ENCODE measurements around the gene TFB1M. TPM values are rescaled to one million over a fixed set of nuclear protein-coding genes. Genes with fewer than 3 reads are reported as not detected.

The TFB1M gene
- total RNA-seq, 1 donor from 2014 or later = 7.6 TPM

- intact Hi-C loops (cut with DNase I) = no loop called here
- H3K4me3 ChIP-seq = no peak overlapping the region
- no peaks in the 10 kb centered on the region for H3K27me3 ChIP-seq
- no peaks in the 10 kb centered on the region for H3K9me3 ChIP-seq
- DNase-seq (ENCODE audit: extremely low spot score in 2 of 2) = no peak
- no peak overlapping the region for H3K27ac ChIP-seq
- no peak for TF ChIP-seq CTCF (IDR thresholded peaks at IDR 0.05)
- no peak for TF ChIP-seq POLR2A (IDR thresholded peaks at IDR 0.05)
- TF ChIP-seq POLR2AphosphoS5 (IDR thresholded peaks at IDR 0.05; ENCODE audit: insufficient read depth in 1 of 2, low read depth in 1 of 2) = no peak
- H3K36me3 ChIP-seq = no peaks in the 10 kb centered on the region
- H3K4me1 ChIP-seq = no peaks in the 10 kb centered on the region
Observed at GRCh38 chr6:155240905-155241600, 73.2 kb downstream of the TFB1M start.

GRCh38 chr6:155237613-155238012, 76.7 kb downstream of the TFB1M start:
- Histone ChIP-seq H3K4me1 (no peaks in the 10 kb centered on the region), H3K4me3 (no peak overlapping the region), H3K9me3 (no peaks in the 10 kb centered on the region), H3K36me3 (no peaks in the 10 kb centered on the region), H3K27ac (no peak overlapping the region), H3K27me3 (no peaks in the 10 kb centered on the region)
- intact Hi-C loops (cut with DNase I) = no loop called here
- DNase-seq (ENCODE audit: extremely low spot score in 2 of 2) = no peak
- TF ChIP-seq CTCF (IDR thresholded peaks at IDR 0.05) (no peak), POLR2A (IDR thresholded peaks at IDR 0.05) (no peak), POLR2AphosphoS5 (IDR thresholded peaks at IDR 0.05; ENCODE audit: insufficient read depth in 1 of 2, low read depth in 1 of 2) (no peak)

- no peaks in the 10 kb centered on the region for H3K36me3 ChIP-seq
- TF ChIP-seq CTCF (IDR thresholded peaks at IDR 0.05) (no peak), POLR2AphosphoS5 (IDR thresholded peaks at IDR 0.05; ENCODE audit: insufficient read depth in 1 of 2, low read depth in 1 of 2) (no peak), POLR2A (IDR thresholded peaks at IDR 0.05) (no peak)
- no peaks in the 10 kb centered on the region for H3K9me3 ChIP-seq
- H3K27me3 ChIP-seq = no peaks in the 10 kb centered on the region
- no peak for DNase-seq (ENCODE audit: extremely low spot score in 2 of 2)
- intact Hi-C loops (cut with DNase I) = no loop called here
- peak overlapping the region; percentile 20 for H3K27ac ChIP-seq
- no peaks in the 10 kb centered on the region for H3K4me1 ChIP-seq
- no peak overlapping the region for H3K4me3 ChIP-seq
Observed at GRCh38 chr6:155235087-155235486, 79.2 kb downstream of the TFB1M start.

GRCh38 chr6:155234687-155235086, 79.6 kb downstream of the TFB1M start:
- H3K4me3 ChIP-seq = no peak overlapping the region
- no peaks in the 10 kb centered on the region for H3K36me3 ChIP-seq
- no peak for DNase-seq (ENCODE audit: extremely low spot score in 2 of 2)
- peak overlapping the region; percentile 20 for H3K27ac ChIP-seq
- no peaks in the 10 kb centered on the region for H3K9me3 ChIP-seq
- H3K4me1 ChIP-seq = no peaks in the 10 kb centered on the region
- TF ChIP-seq POLR2A (IDR thresholded peaks at IDR 0.05) (no peak), CTCF (IDR thresholded peaks at IDR 0.05) (no peak), POLR2AphosphoS5 (IDR thresholded peaks at IDR 0.05; ENCODE audit: insufficient read depth in 1 of 2, low read depth in 1 of 2) (no peak)
- no peaks in the 10 kb centered on the region for H3K27me3 ChIP-seq
- intact Hi-C loops (cut with DNase I) = no loop called here

- no peaks in the 10 kb centered on the region for H3K9me3 ChIP-seq
- H3K4me3 ChIP-seq = no peak overlapping the region
- no peak overlapping the region for H3K27ac ChIP-seq
- no peak for DNase-seq (ENCODE audit: extremely low spot score in 2 of 2)
- TF ChIP-seq CTCF (IDR thresholded peaks at IDR 0.05) (no peak), POLR2AphosphoS5 (IDR thresholded peaks at IDR 0.05; ENCODE audit: insufficient read depth in 1 of 2, low read depth in 1 of 2) (no peak), POLR2A (IDR thresholded peaks at IDR 0.05) (no peak)
- peaks cover 3% of the 10 kb centered on the region for H3K4me1 ChIP-seq
- no peaks in the 10 kb centered on the region for H3K36me3 ChIP-seq
- intact Hi-C loops (cut with DNase I) = no loop called here
- no peaks in the 10 kb centered on the region for H3K27me3 ChIP-seq
Observed at GRCh38 chr6:155234167-155234566, 80.1 kb downstream of the TFB1M start.

Measured in vagina (tissue), 2 donors.